Activated CD4-positive, CD25-positive, alpha-beta regulatory T cell treated with anti-CD3 and anti-CD28 coated beads, Interleukin-2, amount 50 U/mL, for 72 hours (primary cell): Measurements from ENCODE around the gene TOX3.

Source experiments
- DNase-seq: peaks from one replicate; pipeline ENCODE4 v3.0.0; 2021

The TOX3 gene

GRCh38 chr16:52563767-52564611, 17.0 kb upstream of the TOX3 start:
- no peak for DNase-seq

- DNase-seq = no peak
Observed at GRCh38 chr16:52562770-52563169, 15.8 kb upstream of the TOX3 start.

DNA sequence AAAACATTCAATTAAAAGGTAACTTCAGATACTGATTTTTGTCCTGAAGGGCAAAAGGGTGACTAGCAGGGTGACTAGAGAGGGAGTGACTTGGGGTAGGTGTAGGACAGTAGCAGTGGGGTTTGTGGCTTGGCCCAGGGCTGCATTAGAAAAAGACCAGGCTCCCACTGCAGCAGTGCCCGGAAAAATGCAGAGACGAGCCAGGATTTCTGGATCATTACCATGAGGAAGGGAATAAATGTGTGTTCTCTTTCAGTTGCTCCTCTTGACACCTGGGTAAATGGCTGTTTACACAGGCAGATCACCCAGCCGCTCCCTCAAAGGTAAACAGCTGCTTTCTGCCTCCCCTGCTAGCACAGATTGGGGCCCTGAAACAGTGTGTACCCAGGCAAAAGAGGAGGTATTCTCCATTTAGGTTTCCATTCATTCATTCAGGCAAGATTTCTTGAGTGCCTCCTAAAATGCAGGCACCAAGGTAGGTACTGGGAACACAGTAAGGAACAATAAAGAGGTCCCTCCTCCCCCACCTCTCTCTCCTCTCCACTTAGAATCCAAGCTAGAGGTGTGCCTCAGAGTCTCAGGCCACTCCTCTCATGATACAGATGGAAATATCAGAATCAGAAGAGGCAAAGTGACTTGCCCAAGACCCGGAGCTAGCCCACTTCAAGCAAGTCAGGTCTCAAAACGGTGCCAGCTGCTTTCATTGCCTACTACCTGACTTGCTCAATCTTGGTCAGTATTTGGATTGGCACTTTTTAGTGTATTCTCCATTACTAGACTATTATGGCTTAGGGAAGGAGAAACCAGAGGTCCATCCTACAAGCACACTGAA, 15.2 kb upstream of the TOX3 start:
- DNase-seq = no peak

DNA sequence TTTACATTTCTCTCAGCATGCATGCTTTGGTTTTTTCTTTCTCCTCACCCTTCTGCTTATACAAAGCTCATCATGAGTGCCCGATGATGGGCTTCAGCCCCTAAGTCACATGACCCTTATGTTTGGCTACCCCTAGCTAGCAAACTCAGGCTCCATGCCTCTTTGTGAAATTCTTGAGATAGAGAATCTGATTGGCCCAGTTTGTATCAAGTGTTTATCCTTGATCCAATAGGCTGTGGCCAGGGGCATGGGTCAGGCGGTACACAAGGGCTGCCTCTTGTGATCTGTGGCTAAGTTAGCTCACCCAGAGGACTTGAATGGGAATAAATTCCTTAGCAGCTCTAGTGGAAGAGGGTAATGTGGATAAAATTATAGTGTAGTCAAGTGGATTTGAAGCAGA, 11.5 kb upstream of the TOX3 start:
- DNase-seq = no peak

- DNase-seq = no peak
Observed at GRCh38 chr16:52557236-52557635, 10.3 kb upstream of the TOX3 start.

DNA sequence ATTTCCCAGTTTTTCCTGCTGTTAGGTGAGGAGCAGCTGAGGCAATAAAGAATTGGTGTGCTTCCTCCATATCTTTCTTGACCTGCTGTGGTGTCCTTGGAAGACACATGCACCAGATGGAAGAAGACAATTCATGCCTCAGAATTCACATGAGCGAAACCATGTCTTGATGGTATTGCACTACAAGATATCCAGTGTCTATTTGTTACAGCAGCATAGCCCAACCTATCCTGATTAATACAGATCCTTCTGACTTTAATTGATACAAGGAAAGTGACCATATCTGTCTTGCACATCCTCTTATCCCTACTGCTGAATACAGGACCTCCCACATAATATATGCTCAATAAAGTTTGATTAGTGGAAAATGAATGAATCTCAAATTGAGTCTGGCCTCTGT, 9.1 kb upstream of the TOX3 start:
- DNase-seq = no peak

DNA sequence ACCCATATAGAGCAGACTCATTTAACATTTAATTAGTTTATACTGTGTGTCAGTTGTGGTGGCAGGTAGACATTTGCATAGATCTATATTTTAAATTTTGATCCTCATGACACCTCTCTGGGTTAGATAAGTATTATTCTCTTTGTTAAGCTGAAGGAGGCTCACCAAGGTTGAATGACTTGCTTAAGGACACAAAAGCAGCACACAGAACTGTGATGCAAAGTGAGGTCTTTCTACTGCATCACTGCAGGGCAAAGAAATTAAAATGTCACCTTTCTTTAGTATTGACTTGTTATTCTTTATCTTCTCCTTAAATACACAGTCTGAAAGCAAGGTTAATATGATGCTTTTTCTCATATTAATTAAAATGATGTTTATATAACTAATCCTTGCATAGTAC, 8.6 kb upstream of the TOX3 start:
- DNase-seq = no peak

GRCh38 chr16:52554334-52554733, 7.4 kb upstream of the TOX3 start:
- no peak for DNase-seq

- DNase-seq = no peak
Observed at GRCh38 chr16:52553322-52553721, 6.4 kb upstream of the TOX3 start.

GRCh38 chr16:52552643-52553042, 5.7 kb upstream of the TOX3 start:
- DNase-seq = no peak

GRCh38 chr16:52549011-52549692, 2.2 kb upstream of the TOX3 start:
- no peak for DNase-seq

- no peak for DNase-seq
Observed at GRCh38 chr16:52548261-52549010, 1.5 kb upstream of the TOX3 start.

DNA sequence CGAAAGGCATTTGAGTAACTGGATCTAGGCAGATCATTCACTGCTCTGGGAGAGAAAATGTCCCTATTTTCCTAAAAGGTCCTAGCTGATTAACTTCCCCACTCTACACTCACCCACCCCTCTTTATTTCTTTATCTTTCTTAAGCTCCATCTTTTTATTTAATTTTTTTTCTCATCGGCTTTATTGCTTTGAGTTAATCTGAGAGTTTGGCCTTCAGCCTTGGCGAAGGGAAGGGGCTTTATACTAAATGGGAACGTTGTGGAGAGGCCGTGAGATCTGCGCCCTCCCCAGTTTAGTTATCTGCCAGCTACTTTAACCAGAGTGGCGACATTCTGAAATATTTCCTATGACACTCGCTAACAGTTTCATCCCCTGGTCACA, 882 bp upstream of the TOX3 start:
- DNase-seq = no peak

DNA sequence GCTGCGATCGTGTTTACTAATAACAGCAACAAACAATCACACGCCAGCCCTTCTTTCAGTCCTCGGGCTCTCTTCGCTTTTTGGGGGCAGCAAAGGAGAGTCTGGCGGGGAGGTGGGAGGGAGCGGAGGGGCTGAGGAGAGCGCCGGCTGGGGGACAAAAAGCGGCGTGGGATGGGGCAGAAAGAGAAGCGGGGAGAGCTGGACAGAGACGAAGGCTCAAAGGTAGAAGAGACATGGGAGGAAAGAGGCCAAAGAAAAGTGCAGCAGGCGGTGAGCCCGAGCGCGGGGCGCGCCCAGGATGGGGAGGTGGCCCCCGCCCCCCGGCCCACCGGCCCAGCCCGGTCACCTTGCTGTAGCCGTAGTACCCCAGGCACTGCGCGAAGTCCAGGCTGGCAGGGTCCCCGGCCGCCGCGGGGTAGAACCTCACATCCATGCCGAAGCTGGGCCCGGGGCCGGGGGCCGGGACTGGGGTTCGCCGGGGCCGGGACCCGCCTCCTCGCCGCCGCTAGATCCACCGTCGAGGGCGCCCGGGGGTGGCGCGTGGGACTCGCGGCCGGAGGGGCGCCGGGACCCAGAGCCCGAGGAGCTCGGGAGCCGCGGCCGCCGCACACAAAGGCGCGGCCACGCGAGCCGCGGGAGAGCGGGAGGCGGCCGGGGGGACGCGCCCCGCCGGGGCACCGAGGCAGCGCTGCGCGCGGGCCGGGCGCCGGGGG, 496 bp downstream of the TOX3 start:
- no peak for DNase-seq

- no peak for DNase-seq
Observed at GRCh38 chr16:52545898-52546266, 1.1 kb downstream of the TOX3 start.

- no peak for DNase-seq
Observed at GRCh38 chr16:52545222-52545897, 1.6 kb downstream of the TOX3 start.

- no peak for DNase-seq
Observed at GRCh38 chr16:52544703-52545102, 2.2 kb downstream of the TOX3 start.

- no peak for DNase-seq
Observed at GRCh38 chr16:52543654-52544053, 3.3 kb downstream of the TOX3 start.

DNA sequence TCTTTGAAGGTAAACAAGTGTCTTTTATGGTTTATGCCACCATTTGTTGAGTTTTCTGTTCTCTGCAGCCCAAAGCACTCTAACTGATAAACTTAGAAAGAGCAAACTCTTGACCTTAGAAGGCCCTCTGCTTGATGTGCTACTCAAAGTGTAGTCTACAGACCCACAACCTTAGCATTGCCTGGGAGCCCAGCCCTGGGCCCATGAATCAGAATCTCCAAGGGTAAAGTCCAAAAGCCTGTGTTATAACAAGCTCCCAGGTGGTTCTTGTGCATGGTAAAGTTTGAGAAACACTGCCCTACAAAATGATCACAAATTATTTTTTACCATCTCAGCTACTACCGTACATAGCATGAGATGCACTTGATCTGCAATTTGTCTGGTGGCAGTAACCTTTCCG, 6.0 kb downstream of the TOX3 start:
- DNase-seq = no peak

DNA sequence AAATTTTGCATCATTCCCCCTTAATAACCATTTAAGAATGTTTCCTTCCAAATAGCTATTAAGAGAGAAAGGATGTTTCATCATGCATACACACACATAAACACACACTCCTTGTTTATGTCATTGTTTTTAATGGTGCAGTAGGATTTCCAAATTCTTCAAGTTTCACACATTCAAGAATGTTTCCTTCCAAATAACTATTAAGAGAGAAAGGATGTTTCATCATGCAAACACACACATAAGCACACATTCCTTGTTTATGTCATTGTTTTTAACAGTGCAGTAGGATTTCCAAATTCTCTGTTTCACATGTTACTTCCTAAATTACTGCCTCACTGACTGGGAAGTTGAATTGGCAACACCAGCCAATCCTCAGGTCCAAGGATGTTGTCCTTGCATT, 7.8 kb downstream of the TOX3 start:
- DNase-seq = no peak

DNA sequence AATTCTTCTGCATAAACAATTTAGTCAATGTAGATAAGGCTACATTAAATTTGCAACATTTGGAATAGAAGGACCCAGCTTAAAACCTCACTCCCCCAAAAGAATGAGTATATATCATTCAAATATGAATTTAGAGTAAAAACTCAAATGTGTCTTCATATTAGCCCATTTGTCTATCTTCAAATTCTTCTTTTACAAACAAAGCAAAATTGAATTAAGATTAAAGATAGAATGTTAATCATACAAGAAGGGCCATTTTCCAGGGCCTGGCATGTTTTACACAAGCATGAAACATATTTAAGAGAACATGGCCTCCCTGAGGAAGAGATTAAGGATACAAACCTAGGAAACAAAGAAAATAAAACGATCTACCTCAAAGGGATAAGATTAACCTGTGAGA, 8.4 kb downstream of the TOX3 start:
- no peak for DNase-seq

DNA sequence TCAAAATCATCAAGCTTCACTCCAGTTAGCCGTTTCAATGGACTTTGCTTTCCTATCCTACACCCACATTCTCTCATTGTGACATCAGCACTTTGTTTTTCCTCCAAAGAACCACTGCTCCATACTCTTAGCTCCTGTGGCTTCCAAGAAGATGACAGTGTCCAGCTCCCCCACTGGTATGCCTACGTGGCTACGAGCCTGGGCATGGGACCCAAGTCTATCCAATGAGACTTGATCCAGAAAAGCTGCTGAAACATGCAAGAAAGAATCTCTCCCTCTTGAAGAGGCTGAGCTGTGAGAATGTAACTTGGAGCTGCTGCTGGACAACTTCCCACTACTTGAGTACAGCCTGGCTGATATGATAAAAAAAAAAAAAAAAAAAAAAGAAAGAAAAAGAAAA, 9.4 kb downstream of the TOX3 start:
- no peak for DNase-seq
